GM12878 (cell line): Measurements from ENCODE around the gene KLHL8. TPM values are rescaled to one million over a fixed set of nuclear protein-coding genes. Genes with fewer than 3 reads are reported as not detected.

Experiments used
- ATAC-seq: fragments of 200-7000 bp; cut with Tn5 transposase; 3 replicates; pipeline ENCODE4 v1.9.1; 2020; ENCODE audit warnings: mild to moderate bottlenecking, moderate library complexity
- BruUV-seq: library from RNA; stranded (reverse); fragments of 400-500 nt; replicated peaks from 2 replicates; lab custom pipeline; 2021; lab: Mats Ljungman, UMichigan
- CTCF ChIA-PET: fragments of 300-600 bp; sonication (Branson Sonifier 250); formaldehyde crosslinking; extraction: SDS; loops from one replicate; lab custom pipeline; 2021; ENCODE audit warnings: inconsistent platforms; lab: Yijun Ruan, JAX
- POLR2A ChIA-PET: fragments of 350-600 bp; formaldehyde crosslinking; extraction: SDS; loops from one replicate; lab custom pipeline; 2021; ENCODE audit warnings: inconsistent platforms; lab: Charles Lee
- RAD21 ChIA-PET: fragments of 300-600 bp; sonication (Branson Sonifier 250); formaldehyde crosslinking; loops from one replicate; lab custom pipeline; 2023; ENCODE audit warnings: antibody characterized with exemption; ENCODE audit not compliant: unreplicated experiment; lab: Charles Lee
- SMC1A ChIA-PET: fragments of 300-600 bp; sonication (Branson Sonifier 250); formaldehyde crosslinking; loops from one replicate; lab custom pipeline; 2023; ENCODE audit not compliant: unreplicated experiment, uncharacterized antibody; lab: Charles Lee
- DNase-seq: peaks from one replicate; pipeline ENCODE4 v3.0.0-alpha.2; 2011; ENCODE audit warnings: low read depth, low spot score
- FAIRE-seq: peaks from 3 replicates; lab custom pipeline; 2011; peaks lifted over from hg19 to GRCh38; lab: Jason Lieb, UNC
- H2AFZ ChIP-seq: 2 replicates; pipeline ENCODE4 v1.6.0; 2011; ENCODE audit warnings: low read depth, low read length, control low read depth; ENCODE audit not compliant: control insufficient read depth
- H3K27ac ChIP-seq: 2 replicates; pipeline ENCODE4 v1.5.1; 2011; ENCODE audit warnings: control low read depth; ENCODE audit not compliant: control insufficient read depth, insufficient read depth
- H3K27me3 ChIP-seq, 2 experiments: replicated peaks in 1 of 2; 2 replicates each; pipeline versions ENCODE4 v1.6.0 to v1.6.1; 2011; ENCODE audit warnings: low read length in 1 of 2; ENCODE audit not compliant: control insufficient read depth in 2 of 2, insufficient read depth in 2 of 2
- H3K36me3 ChIP-seq, 2 experiments: 2 replicates each; pipeline ENCODE4 v1.5.1; 2011; ENCODE audit warnings: low read length in 1 of 2; ENCODE audit not compliant: control insufficient read depth in 2 of 2, insufficient read depth in 2 of 2
- H3K4me1 ChIP-seq: 2 replicates; pipeline ENCODE4 v1.6.1; 2011; ENCODE audit warnings: mild to moderate bottlenecking, low read length, moderate library complexity, mixed read lengths; ENCODE audit not compliant: control insufficient read depth, insufficient read depth
- H3K4me2 ChIP-seq: 2 replicates; pipeline ENCODE4 v1.6.0; 2011; ENCODE audit warnings: control low read depth; ENCODE audit not compliant: control insufficient read depth, insufficient read depth
- H3K4me3 ChIP-seq: fragments of 200-600 bp; sonication (generic); 2 replicates; pipeline ENCODE4 v1.5.1; 2016
- H3K79me2 ChIP-seq: 2 replicates; pipeline ENCODE4 v1.6.0; 2011; ENCODE audit warnings: low read length; ENCODE audit not compliant: control insufficient read depth, insufficient read depth
- H3K9ac ChIP-seq: 2 replicates; pipeline ENCODE4 v1.8.0; 2011; ENCODE audit warnings: low read length, control low read depth, mixed read lengths; ENCODE audit not compliant: control insufficient read depth, insufficient read depth
- H3K9me3 ChIP-seq: replicated peaks from 3 replicates; pipeline ENCODE4 v1.5.1; 2011; ENCODE audit warnings: mild to moderate bottlenecking, low read length; ENCODE audit not compliant: control insufficient read depth, insufficient read depth
- H4K20me1 ChIP-seq: 2 replicates; pipeline ENCODE4 v1.6.0; 2011; ENCODE audit not compliant: control insufficient read depth, insufficient read depth
- ATF2 ChIP-seq: IDR thresholded peaks from 2 replicates; pipeline ENCODE4 v1.6.1; 2012; ENCODE audit warnings: low read length, inconsistent platforms
- ETV6 ChIP-seq, 2 experiments: fragments of 450-650 bp in 1 of 2; IDR thresholded peaks in 1 of 2; conservative IDR thresholded peaks in 1 of 2; 2 replicates each; pipeline ENCODE4 v1.6.1; 2014; ENCODE audit warnings: antibody characterized with exemption in 1 of 2, borderline replicate concordance in 1 of 2, low read depth in 1 of 2, mild to moderate bottlenecking in 1 of 2, moderate library complexity in 1 of 2
- HDAC2 ChIP-seq: fragments of 200-600 bp; sonication (generic); IDR thresholded peaks from 2 replicates; pipeline ENCODE4 v1.6.1; 2017
- JUND ChIP-seq: IDR thresholded peaks from 2 replicates; pipeline ENCODE4 v1.6.1; 2012; ENCODE audit warnings: low read depth, mild to moderate bottlenecking, low read length, improper control_type of control experiment, moderate library complexity
- PRDM15 ChIP-seq: fragments of 450-650 bp; formaldehyde crosslinking; IDR thresholded peaks from 2 replicates; pipeline ENCODE4 v1.4.0; 2020; ENCODE audit warnings: mild to moderate bottlenecking, moderate library complexity
- RB1 ChIP-seq: fragments of 450-650 bp; formaldehyde crosslinking; IDR thresholded peaks from 2 replicates; pipeline ENCODE4 v1.6.1; 2017; ENCODE audit warnings: mild to moderate bottlenecking, borderline replicate concordance
- WRNIP1 ChIP-seq: IDR thresholded peaks from 2 replicates; pipeline ENCODE4 v1.6.1; 2011; ENCODE audit warnings: low read depth, low read length, improper control_type of control experiment, borderline replicate concordance
- ZBTB11 ChIP-seq: fragments of 450-650 bp; formaldehyde crosslinking; IDR thresholded peaks from 2 replicates; pipeline ENCODE4 v1.5.0; 2022; ENCODE audit warnings: mild to moderate bottlenecking, missing genetic modification characterization
- ZBTB33 ChIP-seq: fragments of 450-650 bp; IDR thresholded peaks from 2 replicates; pipeline ENCODE4 v1.6.1; 2017; ENCODE audit warnings: mild to moderate bottlenecking
- WGBS: methylation state at CpG from one replicate; pipeline ENCODE4 v1.1.6; 2016; ENCODE audit warnings: low lambda C conversion rate; ENCODE audit not compliant: insufficient replicate concordance, insufficient coverage; ENCODE audit errors: missing lambda C conversion rate; 5-methylcytosine and 5-hydroxymethylcytosine counted together
- in situ Hi-C: fragments of 300-500 bp; cut with MboI; formaldehyde crosslinking; loops from 9 replicates; pipeline ENCODE4 v1.14.3; 2018; ENCODE audit warnings: mixed read lengths
- intact Hi-C: fragments of 100-400 bp; cut with micrococcal nuclease; formaldehyde crosslinking; loops from one replicate; pipeline ENCODE4 v1.14.2; 2022; ENCODE audit not compliant: unreplicated experiment
- polyA plus RNA-seq, 11 experiments: library from polyadenylated mRNA; depleted of rRNA in 4 of 11; unstranded in 6 of 11; stranded (reverse) in 5 of 11; fragments of >200 nt; fragmentation: Nextera tagmentation in 4 of 11; fragmentation: Illumina TruSeq in 1 of 11; extraction: Ambion mirVana in 4 of 11; extraction: Trizol in 1 of 11; gene quantifications; 1 replicate in 1 of 11; 2 replicates in 10 of 11; pipeline versions ENCODE4 v1.2.1 to v1.2.3, GENCODE V29; 2011 to 2016; ENCODE audit warnings: inconsistent platforms in 2 of 11, missing spikeins in 2 of 11, low read depth in 1 of 11
- total RNA-seq, 4 experiments: library from RNA; depleted of rRNA in 3 of 4; stranded (reverse); fragments of >200 nt in 3 of 4; fragmentation: Illumina TruSeq in 1 of 4; extraction: Trizol in 1 of 4; gene quantifications; 2 replicates each; pipeline versions ENCODE4 v1.2.1 to v1.2.3, GENCODE V29; 2013 to 2021

KLHL8 gene
- total and polyA plus RNA-seq, 10 of the 15 experiments (the other 5 are each of a cell fraction or from before 2014, with no cell fraction given), result 4.5 to 13.1 (median 9.0) TPM

- CTCF ChIA-PET, result no interaction called here
- Histone ChIP-seq H2AFZ (no peak overlapping the region), H3K27ac (no peak overlapping the region)
- no peak for TF ChIP-seq JUND
- TF ChIP-seq WRNIP1, result no peak
- TF ChIP-seq HDAC2, result no peak
- no peak for TF ChIP-seq PRDM15 (CRISPR knock-in tag)
- TF ChIP-seq ATF2, result no peak
- no peak for TF ChIP-seq ZBTB33
- TF ChIP-seq ETV6 (conservative IDR thresholded peaks at IDR 0.05 in 1 of 2, IDR thresholded peaks at IDR 0.05 in 1 of 2; ENCODE audit: borderline replicate concordance in 1 of 2, low read depth in 1 of 2), result no peak
- TF ChIP-seq ZBTB11, result no peak
- no peak for TF ChIP-seq RB1
- TF ChIP-seq, all 136 proteins: peak for 0
- FAIRE-seq, result no peak
- WGBS, result 36% methylated on average over 1 of the region's 1 CpG
- ChIA-PET SMC1A (interaction anchor here (0.7 to 1.2 kb wide), 2 partner anchors 16 to 1873 kb away, joined by 3 to 5 read pairs; no protein-coding TSS in a partner anchor), POLR2A (no interaction called here), RAD21 (no interaction called here)
- Histone ChIP-seq H3K4me2 (no peak overlapping the region), H3K79me2 (no peaks in the 10 kb centered on the region), H3K4me1 (no peaks in the 10 kb centered on the region), H4K20me1 (no peaks in the 10 kb centered on the region), H3K36me3 (no peaks in the 10 kb centered on the region), H3K4me3 (no peak overlapping the region), H3K9me3 (no peaks in the 10 kb centered on the region; the same call in 1 of the 3 replicates), H3K9ac (no peak overlapping the region), H3K27me3 (no peaks in the 10 kb centered on the region)
- no TSS peak for BruUV-seq
- DNase-seq, result no peak
- in situ Hi-C loops, result no loop called here
- intact Hi-C loops, result no loop called here
- no peak for ATAC-seq
These were observed 35.3 kb upstream of the KLHL8 start for GRCh38 chr4:87255755-87256154.
